IMR-90 (cell line): ENCODE data around the gene ATP11A. TPM values are rescaled to one million over a fixed set of nuclear protein-coding genes. Genes with fewer than 3 reads are reported as not detected.
A peak's percentile ranks its signal among the peaks of the same experiment; 100 is the strongest.

Experiments
- ATAC-seq: fragments of 200-7000 bp; cut with Tn5 transposase; 2 replicates; pipeline ENCODE4 v1.9.1; 2020; ENCODE audit warnings: low read depth, mild to moderate bottlenecking, moderate library complexity
- BruUV-seq: library from RNA; stranded (reverse); fragments of 400-500 nt; replicated peaks from 2 replicates; lab custom pipeline; 2021; lab: Mats Ljungman, UMichigan
- CTCF ChIA-PET: fragments of 300-600 bp; formaldehyde crosslinking; extraction: SDS; loops from one replicate; lab custom pipeline; 2021; ENCODE audit warnings: antibody characterized with exemption; lab: Yijun Ruan, JAX
- POLR2A ChIA-PET: fragments of 300-600 bp; sonication (Branson Sonifier 250); formaldehyde crosslinking; loops from one replicate; lab custom pipeline; 2022; ENCODE audit warnings: antibody characterized with exemption; ENCODE audit not compliant: unreplicated experiment; lab: Charles Lee
- DNase-seq: peaks from one replicate; pipeline ENCODE4 v3.0.0; 2013
- H2AFZ ChIP-seq: replicated peaks from 2 replicates; pipeline ENCODE3; 2013; ENCODE audit warnings: low read length, mild to moderate bottlenecking; ENCODE audit not compliant: poor library complexity
- H2AK5ac ChIP-seq: 2 replicates; pipeline ENCODE4 v1.6.1; 2013; ENCODE audit warnings: low read depth, low read length, inconsistent platforms
- H2AK9ac ChIP-seq: replicated peaks from 2 replicates; pipeline ENCODE3; 2013; ENCODE audit warnings: mild to moderate bottlenecking, low read depth, low read length, moderate library complexity; ENCODE audit not compliant: poor library complexity
- H2BK120ac ChIP-seq: 2 replicates; pipeline ENCODE4 v1.6.1; 2013; ENCODE audit warnings: low read depth, low read length, inconsistent platforms
- H2BK15ac ChIP-seq: 3 replicates; pipeline ENCODE4 v1.6.1; 2013; ENCODE audit warnings: low read depth, low read length, inconsistent platforms
- H2BK20ac ChIP-seq: 2 replicates; pipeline ENCODE4 v1.6.1; 2013; ENCODE audit warnings: low read depth, mild to moderate bottlenecking, inconsistent platforms, low read length, moderate library complexity
- H2BK5ac ChIP-seq: 2 replicates; pipeline ENCODE4 v1.6.1; 2013; ENCODE audit warnings: mild to moderate bottlenecking, low read depth, low read length, inconsistent platforms; ENCODE audit not compliant: poor library complexity, severe bottlenecking
- H3K14ac ChIP-seq: replicated peaks from 2 replicates; pipeline ENCODE4 v1.6.1; 2013; ENCODE audit warnings: low read depth, low read length, inconsistent platforms
- H3K18ac ChIP-seq: 2 replicates; pipeline ENCODE4 v1.6.1; 2013; ENCODE audit warnings: low read depth, low read length, control low read depth
- H3K23ac ChIP-seq: 2 replicates; pipeline ENCODE4 v1.6.1; 2013; ENCODE audit warnings: low read depth, low read length, inconsistent platforms
- H3K27ac ChIP-seq: 2 replicates; pipeline ENCODE4 v1.5.1; 2013; ENCODE audit warnings: mild to moderate bottlenecking, control low read depth, low read length; ENCODE audit not compliant: insufficient read depth
- H3K27me3 ChIP-seq: 2 replicates; pipeline ENCODE4 v1.6.1; 2013; ENCODE audit warnings: low read length; ENCODE audit not compliant: control insufficient read depth, insufficient read depth
- H3K36me3 ChIP-seq: 2 replicates; pipeline ENCODE4 v1.6.1; 2013; ENCODE audit warnings: low read length, mixed read lengths; ENCODE audit not compliant: control insufficient read depth, insufficient read depth
- H3K4ac ChIP-seq: 2 replicates; pipeline ENCODE4 v1.6.1; 2013; ENCODE audit warnings: low read depth, low read length, inconsistent platforms
- H3K4me1 ChIP-seq: 2 replicates; pipeline ENCODE4 v1.6.1; 2013; ENCODE audit warnings: low read length, mixed read lengths; ENCODE audit not compliant: control insufficient read depth, insufficient read depth
- H3K4me2 ChIP-seq: 2 replicates; pipeline ENCODE4 v1.6.1; 2013; ENCODE audit warnings: low read depth, mild to moderate bottlenecking, control low read depth, low read length, moderate library complexity
- H3K4me3 ChIP-seq: 2 replicates; pipeline ENCODE4 v1.5.1; 2013; ENCODE audit warnings: low read depth, mild to moderate bottlenecking, control low read depth, low read length, moderate library complexity; ENCODE audit not compliant: insufficient read depth
- H3K56ac ChIP-seq: 2 replicates; pipeline ENCODE4 v1.6.1; 2013; ENCODE audit warnings: low read length, inconsistent platforms; ENCODE audit not compliant: insufficient read depth; ENCODE audit errors: extremely low read depth
- H3K79me1 ChIP-seq, 2 experiments: 2 replicates each; pipeline ENCODE4 v1.6.1; 2013; ENCODE audit warnings: low read length in 2 of 2, inconsistent platforms in 1 of 2, low read depth in 1 of 2
- H3K9ac ChIP-seq: 2 replicates; pipeline ENCODE4 v1.6.1; 2013; ENCODE audit warnings: low read depth, low read length, control low read depth
- H3K9me1 ChIP-seq: 2 replicates; pipeline ENCODE4 v1.6.1; 2013; ENCODE audit warnings: low read length, inconsistent platforms; ENCODE audit not compliant: insufficient read depth
- H3K9me3 ChIP-seq: 2 replicates; pipeline ENCODE4 v1.6.1; 2013; ENCODE audit warnings: low read length; ENCODE audit not compliant: control insufficient read depth, insufficient read depth
- H4K20me1 ChIP-seq: 2 replicates; pipeline ENCODE4 v1.6.1; 2013; ENCODE audit warnings: low read length, inconsistent platforms; ENCODE audit not compliant: insufficient read depth
- H4K5ac ChIP-seq: 2 replicates; pipeline ENCODE4 v1.6.1; 2013; ENCODE audit warnings: mild to moderate bottlenecking, low read depth, low read length, control low read depth
- H4K8ac ChIP-seq, 2 experiments: 2 replicates each; pipeline ENCODE4 v1.6.1; 2013; ENCODE audit warnings: low read depth in 2 of 2, low read length in 2 of 2, control low read depth in 1 of 2, inconsistent platforms in 1 of 2
- H4K91ac ChIP-seq: 2 replicates; pipeline ENCODE4 v1.6.1; 2013; ENCODE audit warnings: low read depth, low read length, inconsistent platforms; ENCODE audit not compliant: insufficient read depth
- BHLHE40 ChIP-seq: fragments of 150-350 bp; IDR thresholded peaks from 2 replicates; pipeline ENCODE4 v1.6.1; 2016; ENCODE audit warnings: mild to moderate bottlenecking, low read depth, low read length
- CEBPB ChIP-seq: IDR thresholded peaks from 2 replicates; pipeline ENCODE4 v1.6.1; 2012; ENCODE audit warnings: low read depth, low read length, improper control_type of control experiment
- CHD1 ChIP-seq: IDR thresholded peaks from 2 replicates; pipeline ENCODE4 v1.6.1; 2012; ENCODE audit warnings: low read depth, low read length, improper control_type of control experiment
- POLR2A ChIP-seq: IDR thresholded peaks from 2 replicates; pipeline ENCODE4 v1.6.1; 2012; ENCODE audit warnings: mild to moderate bottlenecking, low read depth, low read length
- RCOR1 ChIP-seq: IDR thresholded peaks from 2 replicates; pipeline ENCODE4 v1.6.1; 2012; ENCODE audit warnings: mild to moderate bottlenecking, low read length, improper control_type of control experiment; ENCODE audit not compliant: insufficient replicate concordance
- WGBS, 2 experiments: methylation state at CpG; one replicate each; pipeline versions ENCODE4 v1.1.5 to v1.1.7; 2013; ENCODE audit warnings: missing lambda C conversion rate in 2 of 2; ENCODE audit not compliant: insufficient read length in 1 of 2; ENCODE audit errors: extremely low coverage in 2 of 2; 5-methylcytosine and 5-hydroxymethylcytosine counted together
- dilution Hi-C: fragments of 300-500 bp; cut with HindIII; formaldehyde crosslinking; loops from one replicate; pipeline ENCODE4 v1.14.3; 2018; ENCODE audit warnings: low sequenced_read_pairs; ENCODE audit not compliant: unreplicated experiment
- in situ Hi-C: fragments of 300-500 bp; cut with MboI; formaldehyde crosslinking; loops from 3 replicates; pipeline ENCODE4 v1.14.3; 2019; ENCODE audit warnings: low sequenced_read_pairs, inconsistent platforms, mixed read lengths
- intact Hi-C: fragments of 100-400 bp; cut with micrococcal nuclease; formaldehyde crosslinking; loops from 2 replicates; pipeline ENCODE4 v1.10.0; 2022
- polyA plus RNA-seq, 3 experiments: library from polyadenylated mRNA; depleted of rRNA; stranded (reverse); fragments of >200 nt; gene quantifications; 2 replicates each; pipeline ENCODE4 v1.2.3, GENCODE V29; 2012; ENCODE audit warnings: low replicate concordance in 1 of 3
- total RNA-seq: library from RNA; depleted of rRNA; stranded (reverse); fragments of >200 nt; gene quantifications from 2 replicates; pipeline ENCODE4 v1.2.3, GENCODE V29; 2012
- TF ChIP-seq, protein P1 (sequence below): fragments of 150-350 bp; IDR thresholded peaks from 2 replicates; pipeline ENCODE4 v1.6.1; 2016; ENCODE audit warnings: low read depth, mild to moderate bottlenecking, low read length, moderate library complexity, borderline replicate concordance

Gene ATP11A
- total and polyA plus RNA-seq, 2 of the 4 experiments (the other 2 are of a cell fraction) = 8.4 to 12.0 TPM

DNA sequence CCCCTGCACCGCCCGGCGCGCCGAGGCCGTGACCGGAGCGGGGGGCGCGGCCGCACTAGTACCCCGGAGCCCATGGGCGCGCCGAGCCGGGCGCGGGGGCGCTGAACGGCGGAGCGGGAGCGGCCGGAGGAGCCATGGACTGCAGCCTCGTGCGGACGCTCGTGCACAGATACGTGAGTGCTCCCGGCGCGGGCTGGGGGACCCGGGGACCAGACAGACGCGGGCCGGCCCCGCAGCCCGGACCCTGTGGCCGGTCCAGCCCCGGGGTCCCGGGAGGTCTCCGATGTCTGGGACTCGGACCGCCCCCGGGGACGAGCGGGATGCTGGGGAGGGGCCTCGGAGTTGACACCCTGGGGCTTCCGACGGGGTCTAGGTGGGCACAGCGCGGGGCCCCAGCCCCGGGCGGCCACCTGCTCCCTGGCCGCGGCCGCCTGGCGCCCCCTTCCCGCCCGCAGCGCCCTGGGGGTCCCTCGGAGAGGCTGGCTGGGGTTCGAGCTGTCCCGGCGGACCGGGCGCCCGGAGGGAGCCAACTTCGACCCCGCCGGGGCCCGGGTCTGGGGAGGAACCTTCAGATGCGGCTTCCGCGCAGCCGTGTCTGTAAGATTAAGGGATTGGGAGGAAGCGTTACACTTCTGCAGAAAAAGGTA, 568 bp downstream of the ATP11A start:
- Histone ChIP-seq H4K91ac (no peak overlapping the region), H3K4me2 (peak overlapping the region; percentile 81), H3K18ac (no peak overlapping the region), H2BK15ac (no peak overlapping the region), H3K36me3 (0 out of 2 replicates have a peak, but pooled peaks cover 1% of the 10 kb centered on the region), H3K4me3 (peak overlapping the region; percentile 72), H3K56ac (no peak overlapping the region), H3K79me1 (peaks cover 20 to 37% of the 10 kb centered on the region in 2 experiments), H4K8ac (peak overlapping the region in 1 of 2 experiments; percentile 10; a peak in 1 of 4 replicates), H2AK9ac (peak overlapping the region; percentile 65), H2BK120ac (0 out of 2 replicates have a peak overlapping the region, but pooled peaks have one; percentile 10), H4K5ac (no peak overlapping the region), H2AK5ac (no peak overlapping the region), H3K9me3 (no peaks in the 10 kb centered on the region), H3K9ac (peak overlapping the region; percentile 77), H3K4me1 (peaks cover 14% of the 10 kb centered on the region), H3K27ac (peak overlapping the region; percentile 35), H3K23ac (no peak overlapping the region), H3K4ac (0 out of 2 replicates have a peak overlapping the region, but pooled peaks have one; percentile 22), H2BK5ac (peak overlapping the region; percentile 47), H2BK20ac (no peak overlapping the region), H3K14ac (peak overlapping the region; percentile 76; the same call in 1 of the 2 replicates), H3K27me3 (no peaks in the 10 kb centered on the region), H3K9me1 (peaks cover 11% of the 10 kb centered on the region), H2AFZ (peak overlapping the region; percentile 96), H4K20me1 (peaks cover 25% of the 10 kb centered on the region; the same call in 1 of the 2 replicates)
- dilution Hi-C loops (no loop called here), intact Hi-C loops (loop anchor here (2.0 to 5.0 kb wide), 4 partner anchors 20 to 184 kb away; no protein-coding TSS in a partner anchor), in situ Hi-C loops (no loop called here)
- ChIA-PET CTCF (no interaction called here), POLR2A (no interaction called here)
- peak; percentile 38 for ATAC-seq
- no peak for TF ChIP-seq CEBPB
- no peak for TF ChIP-seq RCOR1
- TF ChIP-seq BHLHE40 = no peak
- no peak; the same call in 1 of the 2 replicates for TF ChIP-seq POLR2A
- TF ChIP-seq CHD1 = peak; percentile 43; the same call in 1 of the 2 replicates
- TF ChIP-seq, protein P1, sequence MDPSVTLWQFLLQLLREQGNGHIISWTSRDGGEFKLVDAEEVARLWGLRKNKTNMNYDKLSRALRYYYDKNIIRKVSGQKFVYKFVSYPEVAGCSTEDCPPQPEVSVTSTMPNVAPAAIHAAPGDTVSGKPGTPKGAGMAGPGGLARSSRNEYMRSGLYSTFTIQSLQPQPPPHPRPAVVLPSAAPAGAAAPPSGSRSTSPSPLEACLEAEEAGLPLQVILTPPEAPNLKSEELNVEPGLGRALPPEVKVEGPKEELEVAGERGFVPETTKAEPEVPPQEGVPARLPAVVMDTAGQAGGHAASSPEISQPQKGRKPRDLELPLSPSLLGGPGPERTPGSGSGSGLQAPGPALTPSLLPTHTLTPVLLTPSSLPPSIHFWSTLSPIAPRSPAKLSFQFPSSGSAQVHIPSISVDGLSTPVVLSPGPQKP = no peak
- WGBS, 2 experiments = 0% methylated on average over 41 of the region's 77 CpGs; no CpG with 5 or more reads in 1 of the 2 experiments
- DNase-seq = peak; percentile 44
- no TSS peak for BruUV-seq
